H1 (cell line): Measurements from ENCODE around the gene RRAD.

Source experiments
- CEBPB ChIP-seq: IDR thresholded peaks from 2 replicates; pipeline ENCODE4 v1.6.1; 2012; ENCODE audit warnings: low read depth, low read length
- CREB1 ChIP-seq: IDR thresholded peaks from 2 replicates; pipeline ENCODE4 v1.6.1; 2012; ENCODE audit warnings: inconsistent platforms
- CTBP2 ChIP-seq: IDR thresholded peaks from 2 replicates; pipeline ENCODE4 v1.7.0; 2011; ENCODE audit warnings: borderline replicate concordance, mild to moderate bottlenecking, moderate library complexity, mixed read lengths, low read length; ENCODE audit not compliant: insufficient read depth, insufficient read length
- CTCF ChIP-seq, 3 experiments: IDR thresholded peaks; 1 replicate in 2 of 3; 2 replicates in 1 of 3; pipeline versions ENCODE4 v1.5.1 to v1.6.1; 2011; ENCODE audit warnings: low read length in 3 of 3, mild to moderate bottlenecking in 3 of 3, inconsistent platforms in 2 of 3, low read depth in 1 of 3, moderate library complexity in 1 of 3; ENCODE audit not compliant: insufficient read depth in 1 of 3; ENCODE audit errors: control extremely low read depth in 1 of 3
- EGR1 ChIP-seq: IDR thresholded peaks from 2 replicates; pipeline ENCODE4 v1.6.1; 2011; ENCODE audit warnings: low read depth, low read length, borderline replicate concordance
- EZH2 ChIP-seq: fragments of 200-600 bp; sonication (generic); IDR thresholded peaks from 2 replicates; pipeline ENCODE4 v1.7.1; 2012; ENCODE audit warnings: low read depth, mild to moderate bottlenecking, moderate library complexity, low read length, inconsistent platforms; ENCODE audit not compliant: severe bottlenecking
- POLR2A ChIP-seq, 2 experiments: IDR thresholded peaks; 1 replicate in 1 of 2; 2 replicates in 1 of 2; pipeline ENCODE4 v1.6.1; 2011; ENCODE audit warnings: low read depth in 2 of 2, low read length in 2 of 2, mild to moderate bottlenecking in 2 of 2; ENCODE audit errors: control extremely low read depth in 1 of 2
- POLR2AphosphoS5 ChIP-seq: IDR thresholded peaks from 2 replicates; pipeline ENCODE4 v1.6.1; 2011; ENCODE audit warnings: low read depth, low read length
- SUZ12 ChIP-seq: fragments of 200-600 bp; sonication (generic); IDR thresholded peaks from 2 replicates; pipeline ENCODE4 v1.6.1; 2012; ENCODE audit warnings: mild to moderate bottlenecking, inconsistent platforms, low read length, moderate library complexity, mixed read lengths
- TAF1 ChIP-seq: IDR thresholded peaks from 2 replicates; pipeline ENCODE4 v1.6.1; 2011; ENCODE audit warnings: mild to moderate bottlenecking, low read depth, low read length
- TEAD4 ChIP-seq: IDR thresholded peaks from 2 replicates; pipeline ENCODE4 v1.6.1; 2012; ENCODE audit warnings: low read depth, low read length, inconsistent platforms, mixed read lengths
- YY1 ChIP-seq: IDR thresholded peaks from 2 replicates; pipeline ENCODE4 v1.6.1; 2011; ENCODE audit warnings: low read depth, mild to moderate bottlenecking, low read length

- TF ChIP-seq POLR2AphosphoS5 (no peak), TAF1 (no peak), SUZ12 (no peak), CTCF (IDR thresholded peaks at IDR 0.05; ENCODE audit: control extremely low read depth in 1 of 3, insufficient read depth in 1 of 3, low read depth in 1 of 3, low read length in 3 of 3) (no peak), POLR2A (IDR thresholded peaks at IDR 0.05; ENCODE audit: control extremely low read depth in 1 of 2, low read depth in 2 of 2, low read length in 2 of 2) (no peak), TEAD4 (no peak), EGR1 (no peak), CTBP2 (no peak), EZH2 (no peak), CREB1 (no peak), YY1 (no peak), CEBPB (no peak)
Observed at GRCh38 chr16:66891797-66892196, 33.5 kb downstream of the RRAD start.
